ENCODE data around the gene TTF2. TPM values are rescaled to one million over a fixed set of nuclear protein-coding genes. Genes with fewer than 3 reads are reported as not detected.

The TTF2 gene
- total and polyA plus RNA-seq, 9 of the 15 experiments (the other 6 are each of a cell fraction or from before 2014, with no cell fraction given): 9.4 to 71.1 (median 42.1) TPM

- TF ChIP-seq, protein P1, sequence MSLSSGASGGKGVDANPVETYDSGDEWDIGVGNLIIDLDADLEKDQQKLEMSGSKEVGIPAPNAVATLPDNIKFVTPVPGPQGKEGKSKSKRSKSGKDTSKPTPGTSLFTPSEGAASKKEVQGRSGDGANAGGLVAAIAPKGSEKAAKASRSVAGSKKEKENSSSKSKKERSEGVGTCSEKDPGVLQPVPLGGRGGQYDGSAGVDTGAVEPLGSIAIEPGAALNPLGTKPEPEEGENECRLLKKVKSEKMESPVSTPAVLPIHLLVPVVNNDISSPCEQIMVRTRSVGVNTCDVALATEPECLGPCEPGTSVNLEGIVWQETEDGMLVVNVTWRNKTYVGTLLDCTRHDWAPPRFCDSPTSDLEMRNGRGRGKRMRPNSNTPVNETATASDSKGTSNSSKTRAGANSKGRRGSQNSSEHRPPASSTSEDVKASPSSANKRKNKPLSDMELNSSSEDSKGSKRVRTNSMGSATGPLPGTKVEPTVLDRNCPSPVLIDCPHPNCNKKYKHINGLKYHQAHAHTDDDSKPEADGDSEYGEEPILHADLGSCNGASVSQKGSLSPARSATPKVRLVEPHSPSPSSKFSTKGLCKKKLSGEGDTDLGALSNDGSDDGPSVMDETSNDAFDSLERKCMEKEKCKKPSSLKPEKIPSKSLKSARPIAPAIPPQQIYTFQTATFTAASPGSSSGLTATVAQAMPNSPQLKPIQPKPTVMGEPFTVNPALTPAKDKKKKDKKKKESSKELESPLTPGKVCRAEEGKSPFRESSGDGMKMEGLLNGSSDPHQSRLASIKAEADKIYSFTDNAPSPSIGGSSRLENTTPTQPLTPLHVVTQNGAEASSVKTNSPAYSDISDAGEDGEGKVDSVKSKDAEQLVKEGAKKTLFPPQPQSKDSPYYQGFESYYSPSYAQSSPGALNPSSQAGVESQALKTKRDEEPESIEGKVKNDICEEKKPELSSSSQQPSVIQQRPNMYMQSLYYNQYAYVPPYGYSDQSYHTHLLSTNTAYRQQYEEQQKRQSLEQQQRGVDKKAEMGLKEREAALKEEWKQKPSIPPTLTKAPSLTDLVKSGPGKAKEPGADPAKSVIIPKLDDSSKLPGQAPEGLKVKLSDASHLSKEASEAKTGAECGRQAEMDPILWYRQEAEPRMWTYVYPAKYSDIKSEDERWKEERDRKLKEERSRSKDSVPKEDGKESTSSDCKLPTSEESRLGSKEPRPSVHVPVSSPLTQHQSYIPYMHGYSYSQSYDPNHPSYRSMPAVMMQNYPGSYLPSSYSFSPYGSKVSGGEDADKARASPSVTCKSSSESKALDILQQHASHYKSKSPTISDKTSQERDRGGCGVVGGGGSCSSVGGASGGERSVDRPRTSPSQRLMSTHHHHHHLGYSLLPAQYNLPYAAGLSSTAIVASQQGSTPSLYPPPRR (CRISPR knock-in tag; IDR thresholded peaks at IDR 0.05; ENCODE audit: borderline replicate concordance): no peak
- TF ChIP-seq CHD2 (IDR thresholded peaks at IDR 0.05; ENCODE audit: low read depth, low read length) (no peak), EWSR1 (IDR thresholded peaks at IDR 0.05; ENCODE audit: borderline replicate concordance, low read depth, partially characterized antibody) (no peak), DIDO1 (tag; IDR thresholded peaks at IDR 0.05; ENCODE audit: low read depth) (no peak), FOS (IDR thresholded peaks at IDR 0.05; ENCODE audit: extremely low read depth, insufficient read length) (no peak), SPI1 (IDR thresholded peaks at IDR 0.05; ENCODE audit: borderline replicate concordance, low read depth, low read length) (no peak), ARID2 (IDR thresholded peaks at IDR 0.05) (no peak), TCF7 (IDR thresholded peaks at IDR 0.05; ENCODE audit: borderline replicate concordance) (no peak), MXI1 (IDR thresholded peaks at IDR 0.05; ENCODE audit: low read depth, low read length) (no peak), ZNF780A (CRISPR knock-in tag; IDR thresholded peaks at IDR 0.05) (no peak), NR3C1 (CRISPR knock-in tag; IDR thresholded peaks at IDR 0.05) (no peak), ZEB2 (IDR thresholded peaks at IDR 0.05) (0 out of 2 replicates have a peak, but pooled peaks have one; percentile 26), HOMEZ (CRISPR knock-in tag; IDR thresholded peaks at IDR 0.05) (no peak)
- TF ChIP-seq, protein P2, sequence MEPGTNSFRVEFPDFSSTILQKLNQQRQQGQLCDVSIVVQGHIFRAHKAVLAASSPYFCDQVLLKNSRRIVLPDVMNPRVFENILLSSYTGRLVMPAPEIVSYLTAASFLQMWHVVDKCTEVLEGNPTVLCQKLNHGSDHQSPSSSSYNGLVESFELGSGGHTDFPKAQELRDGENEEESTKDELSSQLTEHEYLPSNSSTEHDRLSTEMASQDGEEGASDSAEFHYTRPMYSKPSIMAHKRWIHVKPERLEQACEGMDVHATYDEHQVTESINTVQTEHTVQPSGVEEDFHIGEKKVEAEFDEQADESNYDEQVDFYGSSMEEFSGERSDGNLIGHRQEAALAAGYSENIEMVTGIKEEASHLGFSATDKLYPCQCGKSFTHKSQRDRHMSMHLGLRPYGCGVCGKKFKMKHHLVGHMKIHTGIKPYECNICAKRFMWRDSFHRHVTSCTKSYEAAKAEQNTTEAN (CRISPR knock-in tag; IDR thresholded peaks at IDR 0.05): no peak
- TF ChIP-seq, protein P3, sequence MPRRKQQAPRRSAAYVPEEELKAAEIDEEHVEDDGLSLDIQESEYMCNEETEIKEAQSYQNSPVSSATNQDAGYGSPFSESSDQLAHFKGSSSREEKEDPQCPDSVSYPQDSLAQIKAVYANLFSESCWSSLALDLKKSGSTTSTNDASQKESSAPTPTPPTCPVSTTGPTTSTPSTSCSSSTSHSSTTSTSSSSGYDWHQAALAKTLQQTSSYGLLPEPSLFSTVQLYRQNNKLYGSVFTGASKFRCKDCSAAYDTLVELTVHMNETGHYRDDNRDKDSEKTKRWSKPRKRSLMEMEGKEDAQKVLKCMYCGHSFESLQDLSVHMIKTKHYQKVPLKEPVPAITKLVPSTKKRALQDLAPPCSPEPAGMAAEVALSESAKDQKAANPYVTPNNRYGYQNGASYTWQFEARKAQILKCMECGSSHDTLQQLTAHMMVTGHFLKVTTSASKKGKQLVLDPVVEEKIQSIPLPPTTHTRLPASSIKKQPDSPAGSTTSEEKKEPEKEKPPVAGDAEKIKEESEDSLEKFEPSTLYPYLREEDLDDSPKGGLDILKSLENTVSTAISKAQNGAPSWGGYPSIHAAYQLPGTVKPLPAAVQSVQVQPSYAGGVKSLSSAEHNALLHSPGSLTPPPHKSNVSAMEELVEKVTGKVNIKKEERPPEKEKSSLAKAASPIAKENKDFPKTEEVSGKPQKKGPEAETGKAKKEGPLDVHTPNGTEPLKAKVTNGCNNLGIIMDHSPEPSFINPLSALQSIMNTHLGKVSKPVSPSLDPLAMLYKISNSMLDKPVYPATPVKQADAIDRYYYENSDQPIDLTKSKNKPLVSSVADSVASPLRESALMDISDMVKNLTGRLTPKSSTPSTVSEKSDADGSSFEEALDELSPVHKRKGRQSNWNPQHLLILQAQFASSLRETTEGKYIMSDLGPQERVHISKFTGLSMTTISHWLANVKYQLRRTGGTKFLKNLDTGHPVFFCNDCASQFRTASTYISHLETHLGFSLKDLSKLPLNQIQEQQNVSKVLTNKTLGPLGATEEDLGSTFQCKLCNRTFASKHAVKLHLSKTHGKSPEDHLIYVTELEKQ (CRISPR knock-in tag; IDR thresholded peaks at IDR 0.05): no peak
- TF ChIP-seq, protein P4, sequence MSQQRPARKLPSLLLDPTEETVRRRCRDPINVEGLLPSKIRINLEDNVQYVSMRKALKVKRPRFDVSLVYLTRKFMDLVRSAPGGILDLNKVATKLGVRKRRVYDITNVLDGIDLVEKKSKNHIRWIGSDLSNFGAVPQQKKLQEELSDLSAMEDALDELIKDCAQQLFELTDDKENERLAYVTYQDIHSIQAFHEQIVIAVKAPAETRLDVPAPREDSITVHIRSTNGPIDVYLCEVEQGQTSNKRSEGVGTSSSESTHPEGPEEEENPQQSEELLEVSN (IDR thresholded peaks at IDR 0.05; ENCODE audit: borderline replicate concordance in 1 of 2, extremely low read depth in 1 of 2, insufficient read depth in 1 of 2, insufficient read length in 1 of 2, low read depth in 1 of 2, low read length in 1 of 2, poor library complexity in 1 of 2, severe bottlenecking in 1 of 2): no peak
Observed at GRCh38 chr1:117093091-117093534, 33.0 kb downstream of the TTF2 start (continued).

Measured in K562 (cell line).